Renal cortical epithelial cell (primary cell): Measurements from ENCODE around the gene APCS. TPM values are rescaled to one million over a fixed set of nuclear protein-coding genes. Genes with fewer than 3 reads are reported as not detected.

Experiments
- total RNA-seq: library from RNA; depleted of rRNA; stranded (reverse); fragments of >200 nt; gene quantifications from 2 replicates; pipeline ENCODE4 v1.2.3, GENCODE V29; 2014

The APCS gene
- total RNA-seq, 1 donor from 2014 or later: not detected

Other genes starting within 250 kb of the APCS start
- gene OR10J4, start 155.6 kb upstream of the APCS start, total RNA-seq: not detected in 2 replicates
- not detected in 2 replicates for gene OR10J1, start 148.1 kb upstream of the APCS start, total RNA-seq
- not detected in 2 replicates for gene OR10J5, start 51.8 kb upstream of the APCS start, total RNA-seq
- not detected in 2 replicates for gene CRP, start 126.8 kb downstream of the APCS start, total RNA-seq
- gene DUSP23, start 193.1 kb downstream of the APCS start, total RNA-seq: 34.0 and 69.3 TPM in 2 replicates
- 0.05 TPM in 1 of 2 replicates, not detected in the other for gene FCRL6, start 214.5 kb downstream of the APCS start, total RNA-seq
- 0.30 and 2.6 TPM in 2 replicates for gene SLAMF8, start 239.0 kb downstream of the APCS start, total RNA-seq